A673 (cell line): ENCODE results near the gene DSCAML1. TPM values are rescaled to one million over a fixed set of nuclear protein-coding genes. Genes with fewer than 3 reads are reported as not detected.

Experiments used
- BruUV-seq: library from RNA; stranded (reverse); fragments of 400-500 nt; replicated peaks from 2 replicates; lab custom pipeline; 2021; lab: Mats Ljungman, UMichigan
- CTCF ChIA-PET: fragments of 300-600 bp; sonication (Branson Sonifier 250); formaldehyde crosslinking; loops from one replicate; lab custom pipeline; 2022; ENCODE audit warnings: antibody characterized with exemption; lab: Charles Lee
- POLR2A ChIA-PET: fragments of 300-600 bp; sonication (Branson Sonifier 250); formaldehyde crosslinking; loops from one replicate; lab custom pipeline; 2022; ENCODE audit warnings: antibody characterized with exemption; ENCODE audit not compliant: low non-redundant PET; lab: Charles Lee
- DNase-seq: peaks from one replicate; pipeline ENCODE4 v3.0.0-alpha.2; 2015; ENCODE audit warnings: low spot score
- H3K27ac ChIP-seq: fragments of 200-600 bp; sonication (generic); 2 replicates; pipeline ENCODE4 v1.5.1; 2016; ENCODE audit warnings: mixed run types, low read depth, mild to moderate bottlenecking, mixed read lengths, antibody characterized with exemption, low read length; ENCODE audit not compliant: poor library complexity, severe bottlenecking
- H3K27me3 ChIP-seq: fragments of 200-600 bp; sonication (generic); replicated peaks from 2 replicates; pipeline ENCODE4 v1.6.1; 2017; ENCODE audit warnings: mixed run types, low read depth, mild to moderate bottlenecking, mixed read lengths, antibody characterized with exemption, low read length; ENCODE audit not compliant: insufficient read depth, poor library complexity
- H3K36me3 ChIP-seq: fragments of 200-600 bp; sonication (generic); 2 replicates; pipeline ENCODE4 v1.6.1; 2016; ENCODE audit warnings: mixed run types, mild to moderate bottlenecking, mixed read lengths, antibody characterized with exemption, low read length; ENCODE audit not compliant: insufficient read depth, poor library complexity, severe bottlenecking
- H3K4me1 ChIP-seq: fragments of 200-600 bp; sonication (generic); 2 replicates; pipeline ENCODE4 v1.6.1; 2017; ENCODE audit warnings: mixed run types, mild to moderate bottlenecking, mixed read lengths, antibody characterized with exemption, low read length; ENCODE audit not compliant: insufficient read depth, poor library complexity, severe bottlenecking
- H3K4me3 ChIP-seq: fragments of 200-600 bp; sonication (generic); 2 replicates; pipeline ENCODE4 v1.5.1; 2016; ENCODE audit warnings: low read depth, mixed run types, mild to moderate bottlenecking, mixed read lengths, low read length; ENCODE audit not compliant: poor library complexity, severe bottlenecking
- H3K9me3 ChIP-seq: fragments of 200-600 bp; sonication (generic); 2 replicates; pipeline ENCODE4 v1.6.1; 2016; ENCODE audit warnings: mixed run types, low read depth, mild to moderate bottlenecking, mixed read lengths, antibody characterized with exemption, low read length; ENCODE audit not compliant: poor library complexity, severe bottlenecking
- CTCF ChIP-seq: fragments of 300-800, 200-600 bp; sonication (generic); conservative IDR thresholded peaks from 2 replicates; pipeline ENCODE4 v1.5.1; 2017; ENCODE audit warnings: low read depth, mild to moderate bottlenecking, antibody characterized with exemption, low read length, moderate library complexity, mixed read lengths
- EZH2 ChIP-seq: fragments of 200-600 bp; sonication (generic); IDR thresholded peaks from 2 replicates; pipeline ENCODE4 v1.6.1; 2017; ENCODE audit warnings: borderline replicate concordance, low read depth, mild to moderate bottlenecking, mixed read lengths, antibody characterized with exemption, low read length; ENCODE audit not compliant: poor library complexity, severe bottlenecking
- intact Hi-C: fragments of 100-400 bp; cut with micrococcal nuclease; formaldehyde crosslinking; loops from one replicate; pipeline ENCODE4 v1.10.0; 2022; ENCODE audit not compliant: unreplicated experiment
- total RNA-seq: library from RNA; stranded (reverse); gene quantifications from 2 replicates; pipeline ENCODE4 v1.2.3, GENCODE V29; 2021

The DSCAML1 gene
- total RNA-seq, 1 experiment from 2014 or later, result not detected

- Histone ChIP-seq H3K36me3 (no peaks in the 10 kb centered on the region), H3K27me3 (no peaks in the 10 kb centered on the region), H3K9me3 (no peaks in the 10 kb centered on the region), H3K4me3 (no peak overlapping the region), H3K4me1 (peaks cover 12% of the 10 kb centered on the region), H3K27ac (no peak overlapping the region)
- POLR2A ChIA-PET, result no interaction called here
- intact Hi-C loops, result no loop called here
- DNase-seq, result peak; percentile 62
- TF ChIP-seq EZH2, result no peak
- TF ChIP-seq CTCF, result no peak
- CTCF ChIA-PET, result interaction anchor here (0.5 kb wide), 1 partner anchor 710 kb away, joined by 4 read pairs; no protein-coding TSS in a partner anchor
- BruUV-seq, result no TSS peak
Measured at GRCh38 chr11:117734601-117735024, 62.4 kb downstream of the DSCAML1 start.

- CTCF ChIA-PET, result no interaction called here
- DNase-seq, result no peak
- Histone ChIP-seq H3K4me1 (peaks cover 12% of the 10 kb centered on the region), H3K4me3 (no peak overlapping the region), H3K36me3 (no peaks in the 10 kb centered on the region), H3K9me3 (peaks cover 3% of the 10 kb centered on the region), H3K27me3 (no peaks in the 10 kb centered on the region), H3K27ac (no peak overlapping the region)
- BruUV-seq, result no TSS peak
- POLR2A ChIA-PET, result no interaction called here
- intact Hi-C loops, result no loop called here
- no peak for TF ChIP-seq CTCF
- no peak for TF ChIP-seq EZH2
Measured at GRCh38 chr11:117733316-117733715, 63.7 kb downstream of the DSCAML1 start.

GRCh38 chr11:117731722-117732290 lies 65.2 kb downstream of the DSCAML1 start:
- intact Hi-C loops, result no loop called here
- Histone ChIP-seq H3K4me3 (no peak overlapping the region), H3K27me3 (no peaks in the 10 kb centered on the region), H3K36me3 (no peaks in the 10 kb centered on the region), H3K9me3 (peaks cover 3% of the 10 kb centered on the region), H3K4me1 (peaks cover 12% of the 10 kb centered on the region), H3K27ac (no peak overlapping the region)
- ChIA-PET POLR2A (no interaction called here), CTCF (no interaction called here)
- no peak for TF ChIP-seq EZH2
- no peak for TF ChIP-seq CTCF
- BruUV-seq, result no TSS peak
- no peak for DNase-seq
